Measurements from ENCODE around the gene ZBTB7A. TPM values are rescaled to one million over a fixed set of nuclear protein-coding genes. Genes with fewer than 3 reads are reported as not detected.

The ZBTB7A gene
- total RNA-seq, 1 donor from 2014 or later: 30.6 TPM

GRCh38 chr19:4059453-4059871 is 7.2 kb downstream of the ZBTB7A start:
- Histone ChIP-seq H3K27me3 (ENCODE audit: low read depth) (no peaks in the 10 kb centered on the region), H3K9me3 (replicated peaks) (no peaks in the 10 kb centered on the region), H3K36me3 (peaks cover 12% of the 10 kb centered on the region), H3K27ac (replicated peaks) (peak overlapping the region; percentile 96), H3K4me3 (peak overlapping the region; percentile 96), H3K4me1 (peaks cover 68% of the 10 kb centered on the region)
- no peak for DNase-seq
- no peak for TF ChIP-seq CTCF (IDR thresholded peaks at IDR 0.05; ENCODE audit: borderline replicate concordance)
- intact Hi-C loops (cut with micrococcal nuclease): no loop called here

GRCh38 chr19:4058693-4059452 is 7.8 kb downstream of the ZBTB7A start:
- no peak for DNase-seq
- peak overlapping the region; percentile 96 for H3K4me3 ChIP-seq
- no peaks in the 10 kb centered on the region for H3K27me3 ChIP-seq (ENCODE audit: low read depth)
- peaks cover 64% of the 10 kb centered on the region for H3K4me1 ChIP-seq
- peak overlapping the region; percentile 96 for H3K27ac ChIP-seq (replicated peaks)
- H3K36me3 ChIP-seq: peaks cover 18% of the 10 kb centered on the region
- no peaks in the 10 kb centered on the region for H3K9me3 ChIP-seq (replicated peaks)
- intact Hi-C loops (cut with micrococcal nuclease): no loop called here
- TF ChIP-seq CTCF (IDR thresholded peaks at IDR 0.05; ENCODE audit: borderline replicate concordance): no peak

GRCh38 chr19:4057931-4058692 is 8.6 kb downstream of the ZBTB7A start:
- TF ChIP-seq CTCF (IDR thresholded peaks at IDR 0.05; ENCODE audit: borderline replicate concordance): peak; percentile 28
- Histone ChIP-seq H3K4me1 (peaks cover 64% of the 10 kb centered on the region), H3K27me3 (ENCODE audit: low read depth) (no peaks in the 10 kb centered on the region), H3K4me3 (peak overlapping the region; percentile 96), H3K9me3 (replicated peaks) (no peaks in the 10 kb centered on the region), H3K27ac (replicated peaks) (peak overlapping the region; percentile 96), H3K36me3 (peaks cover 26% of the 10 kb centered on the region)
- intact Hi-C loops (cut with micrococcal nuclease): no loop called here
- peak; percentile 84 for DNase-seq

- H3K4me1 ChIP-seq: peaks cover 62% of the 10 kb centered on the region
- intact Hi-C loops (cut with micrococcal nuclease): no loop called here
- no peaks in the 10 kb centered on the region for H3K9me3 ChIP-seq (replicated peaks)
- H3K27me3 ChIP-seq (ENCODE audit: low read depth): no peaks in the 10 kb centered on the region
- peaks cover 47% of the 10 kb centered on the region for H3K36me3 ChIP-seq
- H3K4me3 ChIP-seq: no peak overlapping the region
- TF ChIP-seq CTCF (IDR thresholded peaks at IDR 0.05; ENCODE audit: borderline replicate concordance): no peak
- DNase-seq: no peak
- H3K27ac ChIP-seq (replicated peaks): no peak overlapping the region
These were observed 11.5 kb downstream of the ZBTB7A start for GRCh38 chr19:4055209-4055552.

- no peak overlapping the region for H3K4me3 ChIP-seq
- no peak for DNase-seq
- intact Hi-C loops (cut with micrococcal nuclease): no loop called here
- peaks cover 62% of the 10 kb centered on the region for H3K4me1 ChIP-seq
- H3K27ac ChIP-seq (replicated peaks): no peak overlapping the region
- TF ChIP-seq CTCF (IDR thresholded peaks at IDR 0.05; ENCODE audit: borderline replicate concordance): no peak
- H3K9me3 ChIP-seq (replicated peaks): no peaks in the 10 kb centered on the region
- H3K27me3 ChIP-seq (ENCODE audit: low read depth): no peaks in the 10 kb centered on the region
- H3K36me3 ChIP-seq: peaks cover 47% of the 10 kb centered on the region
These were observed 12.1 kb downstream of the ZBTB7A start for GRCh38 chr19:4054441-4055208.

Data from left ventricle myocardium inferior (tissue), 1 donor.